ENCODE measurements around the gene RBM4B. TPM values are rescaled to one million over a fixed set of nuclear protein-coding genes. Genes with fewer than 3 reads are reported as not detected.

The RBM4B gene
- polyA plus RNA-seq, 3 donors = 68.3 to 74.4 (median 68.9) TPM

GRCh38 chr11:66715346-66716085 lies 37.8 kb upstream of the RBM4B start:
- DNase-seq (ENCODE audit: extremely low read depth in 1 of 11, low read depth in 9 of 11, low spot score in 4 of 11) = no peak

GRCh38 chr11:66713746-66714480 lies 36.2 kb upstream of the RBM4B start:
- no peak for DNase-seq (ENCODE audit: extremely low read depth in 1 of 11, low read depth in 9 of 11, low spot score in 4 of 11)

GRCh38 chr11:66710384-66710930 lies 32.8 kb upstream of the RBM4B start:
- DNase-seq (ENCODE audit: extremely low read depth in 1 of 11, low read depth in 9 of 11, low spot score in 4 of 11) = no peak

GRCh38 chr11:66708701-66709100 lies 31.0 kb upstream of the RBM4B start:
- no peak for DNase-seq (ENCODE audit: extremely low read depth in 1 of 11, low read depth in 9 of 11, low spot score in 4 of 11)

GRCh38 chr11:66708094-66708493 lies 30.4 kb upstream of the RBM4B start:
- DNase-seq (ENCODE audit: extremely low read depth in 1 of 11, low read depth in 9 of 11, low spot score in 4 of 11) = no peak

GRCh38 chr11:66707486-66707885 lies 29.8 kb upstream of the RBM4B start:
- no peak for DNase-seq (ENCODE audit: extremely low read depth in 1 of 11, low read depth in 9 of 11, low spot score in 4 of 11)

- DNase-seq (ENCODE audit: extremely low read depth in 1 of 11, low read depth in 9 of 11, low spot score in 4 of 11) = no peak
These were observed 29.3 kb upstream of the RBM4B start for GRCh38 chr11:66706989-66707388.

GRCh38 chr11:66705587-66706335 lies 28.1 kb upstream of the RBM4B start:
- DNase-seq (ENCODE audit: extremely low read depth in 1 of 11, low read depth in 9 of 11, low spot score in 4 of 11) = no peak

GRCh38 chr11:66704659-66705360 lies 27.1 kb upstream of the RBM4B start:
- DNase-seq (ENCODE audit: extremely low read depth in 1 of 11, low read depth in 9 of 11, low spot score in 4 of 11) = no peak

- DNase-seq (ENCODE audit: extremely low read depth in 1 of 11, low read depth in 9 of 11, low spot score in 4 of 11) = no peak
These were observed 23.9 kb upstream of the RBM4B start for GRCh38 chr11:66701432-66702240.

- DNase-seq (ENCODE audit: extremely low read depth in 1 of 11, low read depth in 9 of 11, low spot score in 4 of 11) = no peak
These were observed 23.1 kb upstream of the RBM4B start for GRCh38 chr11:66700742-66701141.

- no peak for DNase-seq (ENCODE audit: extremely low read depth in 1 of 11, low read depth in 9 of 11, low spot score in 4 of 11)
These were observed 22.6 kb upstream of the RBM4B start for GRCh38 chr11:66700337-66700736.

- DNase-seq (ENCODE audit: extremely low read depth in 1 of 11, low read depth in 9 of 11, low spot score in 4 of 11) = no peak
These were observed 20.8 kb upstream of the RBM4B start for GRCh38 chr11:66698491-66698890.

- no peak for DNase-seq (ENCODE audit: extremely low read depth in 1 of 11, low read depth in 9 of 11, low spot score in 4 of 11)
These were observed 20.3 kb upstream of the RBM4B start for GRCh38 chr11:66697988-66698387.

GRCh38 chr11:66696146-66696545 lies 18.5 kb upstream of the RBM4B start:
- DNase-seq (ENCODE audit: extremely low read depth in 1 of 11, low read depth in 9 of 11, low spot score in 4 of 11) = no peak

GRCh38 chr11:66694732-66695207 lies 17.1 kb upstream of the RBM4B start:
- peak; percentile 60 to 90 (median 83) for DNase-seq (ENCODE audit: extremely low read depth in 1 of 11, low read depth in 9 of 11, low spot score in 4 of 11)

- no peak for DNase-seq (ENCODE audit: extremely low read depth in 1 of 11, low read depth in 9 of 11, low spot score in 4 of 11)
These were observed 16.3 kb upstream of the RBM4B start for GRCh38 chr11:66694056-66694410.

- DNase-seq (ENCODE audit: extremely low read depth in 1 of 11, low read depth in 9 of 11, low spot score in 4 of 11) = no peak
These were observed 15.8 kb upstream of the RBM4B start for GRCh38 chr11:66693356-66694055.
